ENCODE results near the gene RHOU.
"Not testable (repeated sequence)": the region's sequence is repeated elsewhere in the genome, so short reads cannot be mapped to it uniquely, and the experiment has no call there.

RHOU gene

GRCh38 chr1:228760979-228761378, 25.7 kb downstream of the RHOU start:
- no peak for DNase-seq (ENCODE audit: low spot score)

GRCh38 chr1:228763561-228763960, 28.3 kb downstream of the RHOU start:
- no peak for DNase-seq (ENCODE audit: low spot score)

GRCh38 chr1:228765168-228765946, 30.1 kb downstream of the RHOU start:
- DNase-seq (ENCODE audit: low spot score) = no peak

GRCh38 chr1:228766788-228767187, 31.5 kb downstream of the RHOU start:
- DNase-seq (ENCODE audit: low spot score) = no peak

- no peak for DNase-seq (ENCODE audit: low spot score)
Observed at GRCh38 chr1:228767636-228768354, 32.5 kb downstream of the RHOU start.

- no peak for DNase-seq (ENCODE audit: low spot score)
Observed at GRCh38 chr1:228768355-228769000, 33.2 kb downstream of the RHOU start.

- no peak for DNase-seq (ENCODE audit: low spot score)
Observed at GRCh38 chr1:228770779-228771223, 35.5 kb downstream of the RHOU start.

- no peak for DNase-seq (ENCODE audit: low spot score)
Observed at GRCh38 chr1:228772516-228773212, 37.4 kb downstream of the RHOU start.

GRCh38 chr1:228775946-228776345, 40.7 kb downstream of the RHOU start:
- not testable (repeated sequence) for DNase-seq (ENCODE audit: low spot score)

- no peak for DNase-seq (ENCODE audit: low spot score)
Observed at GRCh38 chr1:228776449-228776848, 41.2 kb downstream of the RHOU start.

GRCh38 chr1:228777236-228777635, 42.0 kb downstream of the RHOU start:
- DNase-seq (ENCODE audit: low spot score) = no peak

GRCh38 chr1:228778026-228778425, 42.7 kb downstream of the RHOU start:
- DNase-seq (ENCODE audit: low spot score) = no peak

GRCh38 chr1:228778466-228778865, 43.2 kb downstream of the RHOU start:
- DNase-seq (ENCODE audit: low spot score) = no peak

GRCh38 chr1:228778961-228779360, 43.7 kb downstream of the RHOU start:
- DNase-seq (ENCODE audit: low spot score) = no peak

- no peak for DNase-seq (ENCODE audit: low spot score)
Observed at GRCh38 chr1:228781161-228781808, 46.0 kb downstream of the RHOU start.

GRCh38 chr1:228781809-228782661, 46.8 kb downstream of the RHOU start:
- no peak for DNase-seq (ENCODE audit: low spot score)

- no peak for DNase-seq (ENCODE audit: low spot score)
Observed at GRCh38 chr1:228782662-228783417, 47.6 kb downstream of the RHOU start.

GRCh38 chr1:228783418-228784040, 48.2 kb downstream of the RHOU start:
- DNase-seq (ENCODE audit: low spot score) = no peak

- DNase-seq (ENCODE audit: low spot score) = no peak
Observed at GRCh38 chr1:228784181-228784580, 48.9 kb downstream of the RHOU start.
